Measurements from ENCODE around the gene CCL17. TPM values are rescaled to one million over a fixed set of nuclear protein-coding genes. Genes with fewer than 3 reads are reported as not detected.

Gene CCL17
- total RNA-seq (not detected), total RNA-seq (0 reads per million in 2 donors)

GRCh38 chr16:57403965-57404817 is at the start of gene CCL17:
CCL17 (plus strand) TSS chr16:57404767; CDS start chr16:57413933, 9,166 bp downstream.
- H3K9me3 ChIP-seq (ENCODE audit: control insufficient read depth, low read length, poor library complexity, severe bottlenecking): no peaks in the 10 kb centered on the region
- peak within 1 kb of the TSS; percentile 17 for H3K27ac Mint-ChIP-seq
- DNase-seq: no peak
- no peaks in the 10 kb centered on the region for H3K36me3 Mint-ChIP-seq (ENCODE audit: low read depth)
- H3K4me3 Mint-ChIP-seq: no peak within 1 kb of the TSS
- H3K4me1 Mint-ChIP-seq: peaks cover 2% of the 10 kb centered on the region
- peaks cover 9% of the 10 kb centered on the region for H3K27me3 Mint-ChIP-seq
- ATAC-seq: no peak

- H3K27ac Mint-ChIP-seq: no peak overlapping the region
- ATAC-seq: no peak
- DNase-seq: no peak
- peaks cover 7% of the 10 kb centered on the region for H3K27me3 Mint-ChIP-seq
- H3K9me3 ChIP-seq (ENCODE audit: control insufficient read depth, low read length, poor library complexity, severe bottlenecking): no peaks in the 10 kb centered on the region
- H3K4me3 Mint-ChIP-seq: no peak overlapping the region
- H3K36me3 Mint-ChIP-seq (ENCODE audit: low read depth): no peaks in the 10 kb centered on the region
- H3K4me1 Mint-ChIP-seq: no peaks in the 10 kb centered on the region
Observed at GRCh38 chr16:57355898-57356414, 48.6 kb upstream of the CCL17 start.

GRCh38 chr16:57356547-57356946 is 48.0 kb upstream of the CCL17 start:
- ATAC-seq (no peak), DNase-seq (no peak)
- Mint-ChIP-seq H3K4me3 (no peak overlapping the region), H3K27me3 (peaks cover 7% of the 10 kb centered on the region), H3K4me1 (no peaks in the 10 kb centered on the region), H3K27ac (no peak overlapping the region), H3K36me3 (ENCODE audit: low read depth) (no peaks in the 10 kb centered on the region)
- no peaks in the 10 kb centered on the region for H3K9me3 ChIP-seq (ENCODE audit: control insufficient read depth, low read length, poor library complexity, severe bottlenecking)

- peaks cover 6% of the 10 kb centered on the region for H3K27me3 Mint-ChIP-seq
- no peaks in the 10 kb centered on the region for H3K4me1 Mint-ChIP-seq
- no peak overlapping the region for H3K4me3 Mint-ChIP-seq
- peak overlapping the region; percentile 57 for H3K27ac Mint-ChIP-seq
- no peaks in the 10 kb centered on the region for H3K36me3 Mint-ChIP-seq (ENCODE audit: low read depth)
- no peaks in the 10 kb centered on the region for H3K9me3 ChIP-seq (ENCODE audit: control insufficient read depth, low read length, poor library complexity, severe bottlenecking)
- ATAC-seq: no peak
- no peak for DNase-seq
Observed at GRCh38 chr16:57357330-57358085, 47.1 kb upstream of the CCL17 start.

- no peak for DNase-seq
- no peak for ATAC-seq
- Mint-ChIP-seq H3K36me3 (ENCODE audit: low read depth) (no peaks in the 10 kb centered on the region), H3K27ac (peak overlapping the region; percentile 57), H3K4me3 (no peak overlapping the region), H3K27me3 (peaks cover under 1% of the 10 kb centered on the region), H3K4me1 (no peaks in the 10 kb centered on the region)
- no peaks in the 10 kb centered on the region for H3K9me3 ChIP-seq (ENCODE audit: control insufficient read depth, low read length, poor library complexity, severe bottlenecking)
Observed at GRCh38 chr16:57358086-57358420, 46.5 kb upstream of the CCL17 start.

- Mint-ChIP-seq H3K27me3 (peaks cover 5% of the 10 kb centered on the region), H3K27ac (peak within 1 kb of the TSS; percentile 57), H3K4me3 (no peak within 1 kb of the TSS), H3K36me3 (ENCODE audit: low read depth) (no peaks in the 10 kb centered on the region), H3K4me1 (no peaks in the 10 kb centered on the region)
- no peaks in the 10 kb centered on the region for H3K9me3 ChIP-seq (ENCODE audit: control insufficient read depth, low read length, poor library complexity, severe bottlenecking)
- no peak for ATAC-seq
- no peak for DNase-seq
Observed at GRCh38 chr16:57358527-57359095, 46.0 kb upstream of the CCL17 start, which contains the start of gene CCL22. CCL22 (plus strand) TSS chr16:57358783; CDS start chr16:57358817, 34 bp downstream.

- Mint-ChIP-seq H3K4me1 (no peaks in the 10 kb centered on the region), H3K27ac (no peak overlapping the region), H3K36me3 (ENCODE audit: low read depth) (peaks cover 3% of the 10 kb centered on the region), H3K4me3 (no peak overlapping the region), H3K27me3 (peaks cover 20% of the 10 kb centered on the region)
- DNase-seq: no peak
- ATAC-seq: no peak
- H3K9me3 ChIP-seq (ENCODE audit: control insufficient read depth, low read length, poor library complexity, severe bottlenecking): no peaks in the 10 kb centered on the region
Observed at GRCh38 chr16:57360321-57360935, 44.1 kb upstream of the CCL17 start.

GRCh38 chr16:57361404-57361803 is 43.2 kb upstream of the CCL17 start:
- Mint-ChIP-seq H3K27me3 (peaks cover 27% of the 10 kb centered on the region), H3K4me3 (no peak overlapping the region), H3K4me1 (no peaks in the 10 kb centered on the region), H3K36me3 (ENCODE audit: low read depth) (peaks cover 3% of the 10 kb centered on the region), H3K27ac (no peak overlapping the region)
- ATAC-seq (no peak), DNase-seq (no peak)
- no peaks in the 10 kb centered on the region for H3K9me3 ChIP-seq (ENCODE audit: control insufficient read depth, low read length, poor library complexity, severe bottlenecking)

- no peak overlapping the region for H3K27ac Mint-ChIP-seq
- H3K4me1 Mint-ChIP-seq: peaks cover 5% of the 10 kb centered on the region
- DNase-seq (no peak), ATAC-seq (no peak)
- H3K27me3 Mint-ChIP-seq: peaks cover 37% of the 10 kb centered on the region
- no peaks in the 10 kb centered on the region for H3K9me3 ChIP-seq (ENCODE audit: control insufficient read depth, low read length, poor library complexity, severe bottlenecking)
- H3K4me3 Mint-ChIP-seq: no peak overlapping the region
- peaks cover 7% of the 10 kb centered on the region for H3K36me3 Mint-ChIP-seq (ENCODE audit: low read depth)
Observed at GRCh38 chr16:57364143-57364542, 40.4 kb upstream of the CCL17 start.

- no peak for DNase-seq
- peaks cover 7% of the 10 kb centered on the region for H3K36me3 Mint-ChIP-seq (ENCODE audit: low read depth)
- H3K27me3 Mint-ChIP-seq: peaks cover 43% of the 10 kb centered on the region
- no peak overlapping the region for H3K27ac Mint-ChIP-seq
- H3K9me3 ChIP-seq (ENCODE audit: control insufficient read depth, low read length, poor library complexity, severe bottlenecking): no peaks in the 10 kb centered on the region
- peaks cover 5% of the 10 kb centered on the region for H3K4me1 Mint-ChIP-seq
- no peak for ATAC-seq
- no peak overlapping the region for H3K4me3 Mint-ChIP-seq
Observed at GRCh38 chr16:57366544-57367040, 38.0 kb upstream of the CCL17 start.

- H3K4me3 Mint-ChIP-seq: no peak overlapping the region
- no peak overlapping the region for H3K27ac Mint-ChIP-seq
- peaks cover 7% of the 10 kb centered on the region for H3K36me3 Mint-ChIP-seq (ENCODE audit: low read depth)
- peaks cover 43% of the 10 kb centered on the region for H3K27me3 Mint-ChIP-seq
- DNase-seq: no peak
- H3K9me3 ChIP-seq (ENCODE audit: control insufficient read depth, low read length, poor library complexity, severe bottlenecking): no peaks in the 10 kb centered on the region
- peaks cover 5% of the 10 kb centered on the region for H3K4me1 Mint-ChIP-seq
- no peak for ATAC-seq
Observed at GRCh38 chr16:57367116-57367752, 37.3 kb upstream of the CCL17 start.

- ATAC-seq (no peak), DNase-seq (no peak)
- Mint-ChIP-seq H3K27me3 (peaks cover 23% of the 10 kb centered on the region), H3K4me1 (peaks cover 5% of the 10 kb centered on the region), H3K4me3 (no peak overlapping the region), H3K36me3 (ENCODE audit: low read depth) (peaks cover 4% of the 10 kb centered on the region), H3K27ac (no peak overlapping the region)
- H3K9me3 ChIP-seq (ENCODE audit: control insufficient read depth, low read length, poor library complexity, severe bottlenecking): no peaks in the 10 kb centered on the region
Observed at GRCh38 chr16:57371494-57372371, 32.8 kb upstream of the CCL17 start.

Data from T-helper 17 cell (primary cell).